ENCODE results near the gene PHLPP1.
A peak's percentile ranks its signal among the peaks of the same experiment; 100 is the strongest.

The PHLPP1 gene

DNA sequence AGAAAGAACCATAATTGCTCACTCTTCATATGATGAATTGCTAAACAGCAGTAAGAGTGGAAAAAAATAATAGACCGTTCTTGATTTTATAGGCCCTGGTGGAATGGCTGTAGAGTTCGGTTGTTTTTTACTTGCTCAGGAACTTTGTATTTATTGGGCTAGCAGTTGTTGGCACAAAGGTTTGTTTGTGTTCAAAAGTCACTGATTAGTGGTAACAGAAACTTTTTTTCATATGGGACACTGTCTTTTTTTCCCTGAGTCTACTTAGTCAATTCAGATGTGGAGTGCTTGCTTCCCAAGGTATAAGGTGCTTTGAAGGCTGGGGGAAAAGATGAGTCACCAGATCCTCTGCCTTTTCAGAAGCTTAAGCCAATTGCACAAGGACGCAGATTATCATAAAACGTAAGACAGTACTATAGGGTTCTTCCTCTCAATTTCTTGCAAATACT, 25.8 kb downstream of the PHLPP1 start:
- H3K4me3 ChIP-seq (ENCODE audit: low read depth, low read length): no peak overlapping the region
- no peak for DNase-seq (ENCODE audit: low read depth)
- TF ChIP-seq, protein P1, sequence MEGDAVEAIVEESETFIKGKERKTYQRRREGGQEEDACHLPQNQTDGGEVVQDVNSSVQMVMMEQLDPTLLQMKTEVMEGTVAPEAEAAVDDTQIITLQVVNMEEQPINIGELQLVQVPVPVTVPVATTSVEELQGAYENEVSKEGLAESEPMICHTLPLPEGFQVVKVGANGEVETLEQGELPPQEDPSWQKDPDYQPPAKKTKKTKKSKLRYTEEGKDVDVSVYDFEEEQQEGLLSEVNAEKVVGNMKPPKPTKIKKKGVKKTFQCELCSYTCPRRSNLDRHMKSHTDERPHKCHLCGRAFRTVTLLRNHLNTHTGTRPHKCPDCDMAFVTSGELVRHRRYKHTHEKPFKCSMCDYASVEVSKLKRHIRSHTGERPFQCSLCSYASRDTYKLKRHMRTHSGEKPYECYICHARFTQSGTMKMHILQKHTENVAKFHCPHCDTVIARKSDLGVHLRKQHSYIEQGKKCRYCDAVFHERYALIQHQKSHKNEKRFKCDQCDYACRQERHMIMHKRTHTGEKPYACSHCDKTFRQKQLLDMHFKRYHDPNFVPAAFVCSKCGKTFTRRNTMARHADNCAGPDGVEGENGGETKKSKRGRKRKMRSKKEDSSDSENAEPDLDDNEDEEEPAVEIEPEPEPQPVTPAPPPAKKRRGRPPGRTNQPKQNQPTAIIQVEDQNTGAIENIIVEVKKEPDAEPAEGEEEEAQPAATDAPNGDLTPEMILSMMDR (IDR thresholded peaks at IDR 0.05; ENCODE audit: low read depth, low read length, missing control alignments): no peak
- in situ Hi-C loops (cut with HindIII; ENCODE audit: low sequenced_read_pairs): no loop called here

DNA sequence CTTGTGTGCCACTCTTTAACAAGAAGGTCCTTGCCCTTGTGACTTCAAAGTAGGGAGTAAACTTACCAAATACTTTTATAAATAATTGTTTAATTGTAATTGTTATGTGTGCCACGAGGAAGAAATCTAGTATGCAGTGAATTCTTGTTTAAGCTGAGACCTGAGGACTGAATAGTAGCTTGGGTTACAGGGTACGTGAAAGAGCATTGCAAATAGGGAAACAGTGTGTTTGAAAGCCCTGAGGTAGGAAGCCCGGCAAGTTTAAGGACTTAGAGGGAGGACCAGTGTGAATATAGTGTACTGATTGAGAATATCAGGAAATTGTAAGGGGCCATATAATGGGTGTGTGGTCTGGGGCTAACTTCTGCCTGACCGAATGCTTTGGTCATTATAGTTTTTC, 26.2 kb downstream of the PHLPP1 start:
- in situ Hi-C loops (cut with HindIII; ENCODE audit: low sequenced_read_pairs): no loop called here
- DNase-seq (ENCODE audit: low read depth): no peak

DNA sequence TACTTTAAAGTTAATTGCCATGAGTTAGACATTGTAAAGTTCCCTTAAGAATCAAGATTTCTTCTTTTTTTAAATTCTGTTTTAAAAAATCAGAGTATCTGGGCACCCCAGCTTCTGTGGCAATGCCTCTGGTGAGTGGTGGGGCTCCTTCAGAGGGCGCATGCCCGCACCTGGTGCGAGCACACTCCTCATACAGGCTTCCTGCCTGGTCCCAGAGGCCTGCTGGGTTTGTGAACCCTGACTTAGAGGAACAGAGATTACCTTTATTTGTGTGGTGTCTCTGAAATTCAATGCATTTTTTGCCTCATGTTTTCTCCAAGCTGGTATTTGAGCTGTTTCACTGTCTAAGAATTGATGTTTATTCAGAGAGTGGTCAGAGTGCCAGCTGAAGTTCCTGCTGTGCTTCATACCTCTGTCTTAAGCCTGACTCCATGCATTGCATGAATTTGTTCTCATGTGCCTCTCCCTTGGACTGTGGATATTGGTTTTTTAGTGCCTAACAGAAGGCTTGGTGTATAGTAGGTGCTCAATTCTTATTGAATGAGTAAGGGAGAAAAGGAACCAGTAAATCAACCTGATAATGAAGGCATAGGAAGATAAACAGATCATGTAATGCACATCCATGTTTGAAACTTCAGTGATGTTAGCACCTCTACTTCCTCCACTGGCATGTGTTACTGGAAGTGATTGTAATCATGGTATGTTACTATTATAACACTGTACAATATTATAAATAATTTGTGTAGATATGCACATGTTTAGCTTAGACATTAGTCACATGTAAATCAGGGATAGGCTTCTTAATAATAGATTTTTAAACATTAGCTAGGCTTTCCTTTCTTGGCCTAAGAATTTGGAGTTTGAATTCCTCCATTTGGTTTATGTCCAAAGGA, 29.0 kb downstream of the PHLPP1 start:
- in situ Hi-C loops (cut with HindIII; ENCODE audit: low sequenced_read_pairs): no loop called here
- DNase-seq (ENCODE audit: low read depth): peak; percentile 27
- TF ChIP-seq, protein P1 (IDR thresholded peaks at IDR 0.05; ENCODE audit: low read depth, low read length, missing control alignments): no peak
- no peak overlapping the region for H3K4me3 ChIP-seq (ENCODE audit: low read depth, low read length)

More for the DNA sequence above, 26.2 kb downstream of the PHLPP1 start:
- H3K4me3 ChIP-seq (ENCODE audit: low read depth, low read length): no peak overlapping the region
- TF ChIP-seq, protein P1 (IDR thresholded peaks at IDR 0.05; ENCODE audit: low read depth, low read length, missing control alignments): no peak

DNA sequence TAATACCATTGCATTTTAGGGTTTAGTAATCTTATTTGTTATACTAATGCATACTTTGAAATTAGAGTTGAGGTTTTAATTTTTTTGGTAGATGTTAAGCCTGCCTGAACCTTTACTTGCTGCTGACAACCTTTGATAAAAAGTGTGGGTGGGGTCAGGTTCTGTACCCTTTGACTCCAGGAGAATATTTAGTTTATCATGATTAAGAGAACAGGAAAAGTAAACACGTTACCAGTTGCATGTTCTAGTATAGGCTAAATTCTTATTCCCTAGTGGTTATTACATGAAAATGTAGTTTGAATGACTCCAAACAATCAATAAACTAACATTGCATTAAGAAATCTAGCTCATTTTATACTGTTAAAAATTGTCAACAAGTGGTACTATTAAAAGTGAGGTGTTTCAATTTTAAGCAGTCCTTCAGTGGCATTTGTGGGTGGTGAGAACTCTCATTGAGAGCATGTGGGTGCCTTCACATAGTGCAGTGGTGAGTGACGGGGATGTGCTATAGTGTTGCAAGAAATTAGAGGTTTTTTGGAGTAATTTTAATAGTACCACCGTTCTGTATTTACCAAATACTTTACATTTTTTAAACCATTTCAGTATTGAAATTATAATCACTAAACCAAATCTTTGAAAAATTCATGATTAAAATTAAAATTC, 29.9 kb downstream of the PHLPP1 start:
- no peak overlapping the region for H3K4me3 ChIP-seq (ENCODE audit: low read depth, low read length)
- in situ Hi-C loops (cut with HindIII; ENCODE audit: low sequenced_read_pairs): no loop called here
- DNase-seq (ENCODE audit: low read depth): no peak
- TF ChIP-seq, protein P1 (IDR thresholded peaks at IDR 0.05; ENCODE audit: low read depth, low read length, missing control alignments): no peak

DNA sequence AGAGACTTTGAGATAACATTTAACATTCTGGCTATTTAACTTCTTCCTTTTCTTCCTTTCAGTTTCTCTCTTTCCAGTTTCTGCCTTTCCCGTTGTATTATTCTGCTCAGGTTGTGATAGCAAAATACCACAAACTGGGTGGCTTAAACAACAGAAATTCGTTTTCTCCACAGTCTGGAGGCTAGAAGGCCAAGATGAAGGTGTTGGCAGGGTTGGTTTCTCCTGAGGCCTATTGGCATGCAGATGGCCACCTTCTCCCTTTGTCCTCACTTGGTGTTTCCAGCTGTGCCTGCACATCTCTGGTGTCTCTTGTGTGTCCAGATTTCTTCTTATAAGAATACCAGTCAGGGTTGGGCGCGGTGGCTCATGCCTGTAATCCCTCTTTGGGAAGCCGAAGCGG, 34.0 kb downstream of the PHLPP1 start:
- in situ Hi-C loops (cut with HindIII; ENCODE audit: low sequenced_read_pairs): no loop called here
- no peak overlapping the region for H3K4me3 ChIP-seq (ENCODE audit: low read depth, low read length)
- no peak for DNase-seq (ENCODE audit: low read depth)
- TF ChIP-seq, protein P1 (IDR thresholded peaks at IDR 0.05; ENCODE audit: low read depth, low read length, missing control alignments): no peak

DNA sequence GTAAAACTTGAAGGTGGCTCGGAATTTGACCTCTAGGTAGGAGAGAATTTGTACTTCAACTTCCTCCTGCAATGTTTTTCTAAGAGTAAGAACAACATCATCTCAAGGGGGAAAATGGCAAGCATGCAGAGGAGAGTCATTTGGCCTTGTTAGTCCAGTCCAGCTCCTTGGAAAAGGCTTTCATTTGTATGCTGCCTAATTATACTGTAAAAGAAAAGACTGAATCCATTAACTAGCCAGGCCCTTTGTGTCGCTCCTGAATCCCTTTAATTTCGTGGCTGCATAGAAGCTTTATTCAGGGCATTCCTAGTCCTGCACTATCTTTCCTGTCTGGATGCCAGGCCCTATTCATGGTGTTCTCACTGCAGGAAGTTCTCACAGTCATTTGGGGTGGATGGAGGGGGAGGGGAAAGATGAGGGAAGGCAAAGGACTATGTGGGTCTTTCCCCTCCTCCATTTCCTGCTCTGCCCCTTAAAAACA, 36.0 kb downstream of the PHLPP1 start:
- peak overlapping the region; percentile 13 for H3K4me3 ChIP-seq (ENCODE audit: low read depth, low read length)
- peak; percentile 15 for DNase-seq (ENCODE audit: low read depth)
- TF ChIP-seq, protein P1 (IDR thresholded peaks at IDR 0.05; ENCODE audit: low read depth, low read length, missing control alignments): no peak
- in situ Hi-C loops (cut with HindIII; ENCODE audit: low sequenced_read_pairs): no loop called here

All from astrocyte of the cerebellum (primary cell).